ENCODE results near the gene COL1A2. TPM values are rescaled to one million over a fixed set of nuclear protein-coding genes. Genes with fewer than 3 reads are reported as not detected.

The COL1A2 gene
- total RNA-seq, 1 donor from 2014 or later, result 169 TPM

GRCh38 chr7:94386416-94386815 lies 8.3 kb upstream of the COL1A2 start:
- no peaks in the 10 kb centered on the region for H3K9me3 Mint-ChIP-seq (ENCODE audit: unreplicated experiment)
- H3K27ac Mint-ChIP-seq (ENCODE audit: unreplicated experiment), result no peak overlapping the region
- no peak overlapping the region for H3K4me3 Mint-ChIP-seq (ENCODE audit: unreplicated experiment)
- H3K36me3 Mint-ChIP-seq (ENCODE audit: low read depth, unreplicated experiment), result no peaks in the 10 kb centered on the region
- no peak for DNase-seq (ENCODE audit: low spot score)
- no peaks in the 10 kb centered on the region for H3K4me1 Mint-ChIP-seq (ENCODE audit: unreplicated experiment)
- TF ChIP-seq CTCF (IDR thresholded peaks at IDR 0.05; ENCODE audit: unreplicated experiment), result no peak
- no peaks in the 10 kb centered on the region for H3K27me3 Mint-ChIP-seq (ENCODE audit: unreplicated experiment)

DNA sequence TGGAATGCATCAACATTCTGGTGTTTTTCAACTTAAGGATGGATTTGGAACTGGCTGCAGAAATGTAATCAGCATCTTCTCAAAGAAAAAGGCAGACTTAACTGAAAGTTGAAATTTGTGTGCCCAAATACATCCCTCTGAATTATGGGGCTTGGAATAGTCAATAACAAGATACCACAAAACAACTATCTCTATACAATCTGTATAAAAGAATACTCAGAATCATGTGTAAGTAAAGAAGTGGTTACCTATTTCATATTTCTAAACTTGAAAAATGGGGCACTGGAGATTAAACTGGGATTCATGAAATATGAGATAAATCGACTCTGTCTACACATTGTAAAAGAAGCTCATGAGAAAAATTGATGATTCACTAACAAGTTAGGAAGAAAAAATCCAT lies 6.2 kb upstream of the COL1A2 start:
- Mint-ChIP-seq H3K9me3 (ENCODE audit: unreplicated experiment) (no peaks in the 10 kb centered on the region), H3K4me1 (ENCODE audit: unreplicated experiment) (peaks cover 4% of the 10 kb centered on the region), H3K27me3 (ENCODE audit: unreplicated experiment) (peaks cover 3% of the 10 kb centered on the region), H3K27ac (ENCODE audit: unreplicated experiment) (no peak overlapping the region), H3K4me3 (ENCODE audit: unreplicated experiment) (no peak overlapping the region), H3K36me3 (ENCODE audit: low read depth, unreplicated experiment) (no peaks in the 10 kb centered on the region)
- no peak for DNase-seq (ENCODE audit: low spot score)
- no peak for TF ChIP-seq CTCF (IDR thresholded peaks at IDR 0.05; ENCODE audit: unreplicated experiment)

- Mint-ChIP-seq H3K27me3 (ENCODE audit: unreplicated experiment) (peaks cover 7% of the 10 kb centered on the region), H3K4me1 (ENCODE audit: unreplicated experiment) (peaks cover 5% of the 10 kb centered on the region), H3K36me3 (ENCODE audit: low read depth, unreplicated experiment) (no peaks in the 10 kb centered on the region), H3K27ac (ENCODE audit: unreplicated experiment) (no peak overlapping the region), H3K4me3 (ENCODE audit: unreplicated experiment) (no peak overlapping the region), H3K9me3 (ENCODE audit: unreplicated experiment) (no peaks in the 10 kb centered on the region)
- no peak for TF ChIP-seq CTCF (IDR thresholded peaks at IDR 0.05; ENCODE audit: unreplicated experiment)
- DNase-seq (ENCODE audit: low spot score), result no peak
Measured at GRCh38 chr7:94389381-94389780, 5.3 kb upstream of the COL1A2 start.

DNA sequence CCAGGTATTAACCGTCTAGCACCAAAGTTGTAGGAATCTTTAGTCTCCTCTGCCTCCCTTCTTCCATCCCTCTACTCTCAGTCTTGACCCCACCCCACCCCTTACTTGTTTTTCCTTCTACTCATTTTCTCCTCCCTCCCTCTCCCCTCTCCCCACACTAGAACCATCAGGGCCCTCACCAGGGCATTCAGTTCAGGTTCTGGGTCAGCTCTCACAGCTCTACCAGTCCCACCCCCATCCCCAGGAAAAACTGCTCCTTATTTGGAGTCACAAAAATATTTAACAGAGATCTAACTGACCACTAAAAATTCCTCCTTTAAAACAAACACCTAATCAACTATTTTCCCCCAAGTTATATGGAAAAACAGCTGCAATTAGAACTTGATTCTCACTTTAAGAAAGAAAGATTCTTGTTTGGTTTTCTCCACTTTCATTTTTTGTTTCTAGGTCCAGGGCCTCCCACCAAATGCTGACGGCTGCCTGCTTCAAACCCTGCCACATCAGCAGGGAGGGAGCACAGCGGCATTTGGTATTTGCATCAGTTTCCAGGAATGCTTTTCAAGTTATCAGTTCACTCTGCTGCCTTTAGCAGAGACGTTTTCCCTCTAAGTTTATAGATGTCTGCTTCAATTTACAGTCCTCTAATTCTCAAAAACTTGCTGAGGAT lies 2.8 kb upstream of the COL1A2 start:
- no peak for TF ChIP-seq CTCF (IDR thresholded peaks at IDR 0.05; ENCODE audit: unreplicated experiment)
- Mint-ChIP-seq H3K27ac (ENCODE audit: unreplicated experiment) (no peak overlapping the region), H3K4me3 (ENCODE audit: unreplicated experiment) (no peak overlapping the region), H3K27me3 (ENCODE audit: unreplicated experiment) (peaks cover 10% of the 10 kb centered on the region), H3K4me1 (ENCODE audit: unreplicated experiment) (peaks cover 9% of the 10 kb centered on the region), H3K36me3 (ENCODE audit: low read depth, unreplicated experiment) (no peaks in the 10 kb centered on the region), H3K9me3 (ENCODE audit: unreplicated experiment) (no peaks in the 10 kb centered on the region)
- no peak for DNase-seq (ENCODE audit: low spot score)

DNA sequence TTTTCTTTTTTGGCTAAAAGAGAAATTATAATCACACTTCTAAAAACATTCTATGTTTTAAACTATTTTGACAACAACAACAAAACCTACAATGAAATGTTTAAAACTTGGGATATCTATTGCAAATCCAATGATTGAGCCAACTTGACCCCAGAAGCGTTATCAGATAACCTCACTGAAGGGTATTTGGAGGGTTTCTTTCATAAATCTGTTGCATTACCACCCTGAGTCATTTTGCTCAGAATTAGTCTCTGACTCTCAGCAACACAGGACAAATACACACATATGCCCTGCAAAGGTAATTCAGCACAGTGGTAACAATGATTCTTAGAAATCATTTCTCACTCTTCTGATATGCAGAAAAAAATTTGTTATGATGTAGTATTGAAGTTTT lies 2.3 kb upstream of the COL1A2 start:
- no peak for DNase-seq (ENCODE audit: low spot score)
- Mint-ChIP-seq H3K27me3 (ENCODE audit: unreplicated experiment) (peaks cover 10% of the 10 kb centered on the region), H3K9me3 (ENCODE audit: unreplicated experiment) (no peaks in the 10 kb centered on the region), H3K4me1 (ENCODE audit: unreplicated experiment) (peaks cover 9% of the 10 kb centered on the region), H3K36me3 (ENCODE audit: low read depth, unreplicated experiment) (no peaks in the 10 kb centered on the region), H3K27ac (ENCODE audit: unreplicated experiment) (no peak overlapping the region), H3K4me3 (ENCODE audit: unreplicated experiment) (no peak overlapping the region)
- no peak for TF ChIP-seq CTCF (IDR thresholded peaks at IDR 0.05; ENCODE audit: unreplicated experiment)
